Inflammatory macrophage treated with lipopolysaccharide for 4 hours (primary cell): Measurements from ENCODE around the gene C19orf67.

Experiments used
- DNase-seq: peaks from one replicate; pipeline ENCODE4 v3.0.0-alpha.2; 2020

C19orf67 gene

DNA sequence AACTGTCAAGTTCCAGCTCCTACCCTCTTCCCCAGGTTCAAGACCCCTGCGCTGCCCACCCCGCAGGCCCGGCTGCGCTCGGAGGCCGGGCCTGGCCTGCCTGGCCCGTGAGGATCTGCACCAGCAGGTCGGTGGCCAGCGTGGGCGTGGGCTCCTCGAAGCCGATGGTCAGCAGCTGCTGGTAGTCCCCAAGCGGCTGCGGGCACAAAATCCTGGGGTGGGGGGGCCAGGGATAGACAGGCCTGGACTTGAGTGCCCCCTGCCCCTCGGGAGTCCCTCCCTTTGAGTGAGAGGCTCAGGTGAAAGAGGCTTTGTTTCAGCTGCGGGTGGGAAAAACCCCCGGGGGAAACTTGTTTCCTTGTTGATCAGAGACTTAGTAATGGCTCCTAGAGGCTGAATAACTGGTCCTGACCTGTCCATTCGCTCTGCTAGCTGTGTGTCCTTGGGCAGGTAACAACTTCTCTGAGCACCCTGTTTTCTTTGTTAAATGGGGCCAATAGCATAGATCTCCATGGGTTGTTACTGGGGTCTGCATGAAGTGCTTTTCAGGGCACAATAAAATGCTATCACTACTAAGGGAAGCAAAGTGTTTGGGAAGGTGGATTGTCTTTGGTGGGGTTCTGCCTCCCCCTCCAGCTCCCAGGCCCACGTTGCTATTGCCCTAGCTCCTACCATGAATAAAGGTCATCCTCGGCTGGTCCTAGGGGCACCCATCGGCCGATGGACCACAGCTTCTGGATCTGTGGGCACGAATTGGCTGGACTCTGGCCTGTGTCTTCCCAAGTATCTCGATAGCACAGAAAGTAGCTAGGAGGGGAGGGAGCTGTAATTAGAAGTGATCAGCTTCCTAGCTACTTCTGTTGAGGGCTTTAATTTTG lies 3.5 kb downstream of the C19orf67 start:
- peak; percentile 53 for DNase-seq

DNA sequence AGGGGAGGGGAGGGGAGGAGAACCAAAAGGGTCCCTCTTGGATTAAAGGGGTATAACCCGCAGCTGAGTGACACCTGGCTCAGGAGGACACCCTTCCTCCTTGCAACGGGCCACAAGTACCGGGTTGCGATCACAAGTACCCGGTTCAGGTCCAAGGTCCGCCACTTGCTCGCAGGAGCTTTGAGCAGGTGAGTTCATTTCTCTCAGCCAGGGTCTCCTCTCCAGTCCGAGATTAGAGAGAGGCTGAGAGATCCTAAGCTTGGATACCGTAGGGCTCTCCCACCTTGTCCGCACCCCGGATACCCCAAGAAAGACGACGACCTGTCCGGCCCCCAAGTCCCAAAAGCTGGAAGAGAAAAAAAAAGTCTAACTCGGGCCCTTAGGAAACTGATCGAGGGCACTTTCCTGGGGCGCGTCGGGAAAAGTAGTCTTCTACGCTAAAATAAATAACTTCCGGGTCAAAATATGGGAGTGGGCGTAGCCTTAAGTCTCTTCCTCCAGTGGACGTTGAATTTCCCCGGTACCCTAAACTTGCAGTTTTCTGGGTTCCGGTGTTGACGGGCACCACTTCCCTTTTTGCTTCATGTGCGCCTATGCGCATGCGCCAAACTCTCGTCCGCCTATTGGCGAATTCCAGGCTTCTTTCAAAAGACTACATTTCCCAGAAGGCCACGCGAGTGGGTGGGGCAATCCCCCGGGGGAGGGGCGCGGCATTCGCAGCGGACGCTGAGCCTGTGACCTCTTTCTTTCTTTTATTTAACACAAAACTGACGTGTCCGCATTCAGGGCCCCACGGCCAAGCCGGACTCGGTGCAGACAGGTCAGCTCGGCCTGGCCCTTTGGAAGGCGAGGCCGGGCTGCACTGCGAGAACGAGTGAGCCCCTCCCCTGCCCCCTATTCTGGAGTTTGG lies 4.4 kb downstream of the C19orf67 start:
- peak; percentile 100 for DNase-seq

DNA sequence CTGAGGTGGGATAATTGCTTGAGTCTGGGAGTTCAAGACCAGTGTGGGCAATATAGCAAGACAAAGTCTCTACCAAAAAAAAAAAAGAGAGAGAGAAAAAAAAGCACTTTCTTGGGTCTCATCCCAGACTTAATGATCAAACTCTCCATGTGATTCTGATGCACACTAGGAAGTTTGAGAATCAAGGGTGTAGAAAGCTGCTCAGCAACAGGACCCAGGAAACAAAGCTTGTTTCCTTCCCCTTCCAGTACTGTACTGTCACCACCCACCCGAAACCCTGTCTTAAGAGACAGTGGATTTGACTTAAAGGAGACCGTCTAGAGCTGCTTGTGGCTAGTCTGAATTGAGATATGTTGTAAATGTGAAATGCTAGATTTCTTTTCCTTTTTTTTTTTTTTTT lies 7.2 kb downstream of the C19orf67 start:
- peak; percentile 93 for DNase-seq

DNA sequence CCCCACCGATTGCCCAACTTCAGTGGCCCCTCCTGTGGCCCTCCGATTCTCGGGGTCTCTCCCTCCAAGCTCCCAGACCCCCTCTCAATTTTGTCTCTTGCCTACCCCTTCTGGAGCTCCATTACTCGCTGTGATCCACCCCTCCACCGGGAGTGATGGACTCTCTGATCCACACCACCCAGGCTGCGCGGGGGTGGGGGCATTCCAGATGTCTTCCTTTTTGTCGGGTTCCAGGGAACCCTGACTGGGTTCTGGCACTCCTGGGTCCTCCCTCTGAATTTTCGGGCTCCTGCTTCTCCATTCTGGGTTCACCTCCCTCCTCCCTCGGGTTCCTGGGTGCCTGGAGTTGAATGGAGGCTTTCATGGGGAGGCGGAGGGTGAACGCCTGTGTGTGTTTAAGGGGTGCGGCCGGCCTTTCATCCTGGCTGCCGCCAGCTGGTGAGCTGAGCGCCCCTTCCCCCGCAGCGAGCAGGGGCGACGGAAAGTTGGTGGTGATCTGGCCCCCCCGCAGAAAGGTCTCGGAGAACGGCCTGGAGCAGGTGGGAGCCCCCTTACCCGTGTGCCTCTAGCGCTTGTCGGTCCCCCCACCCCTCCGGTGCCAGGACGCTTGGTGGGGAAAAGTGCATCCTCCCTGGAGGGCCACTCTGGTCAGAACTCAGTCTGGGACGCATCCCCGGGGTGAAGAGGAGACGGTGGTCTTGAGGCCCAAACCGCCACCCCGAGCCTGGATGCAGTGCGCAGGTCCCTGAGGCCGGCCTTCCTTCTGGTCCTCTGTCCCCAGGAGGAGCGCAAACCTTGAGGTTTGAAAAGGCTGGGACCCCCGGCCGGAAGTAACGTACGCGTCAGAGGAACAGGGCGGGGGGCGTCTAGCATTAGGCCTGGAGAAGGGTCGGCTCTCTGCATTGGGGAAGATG lies 11.4 kb downstream of the C19orf67 start:
- no peak for DNase-seq

DNA sequence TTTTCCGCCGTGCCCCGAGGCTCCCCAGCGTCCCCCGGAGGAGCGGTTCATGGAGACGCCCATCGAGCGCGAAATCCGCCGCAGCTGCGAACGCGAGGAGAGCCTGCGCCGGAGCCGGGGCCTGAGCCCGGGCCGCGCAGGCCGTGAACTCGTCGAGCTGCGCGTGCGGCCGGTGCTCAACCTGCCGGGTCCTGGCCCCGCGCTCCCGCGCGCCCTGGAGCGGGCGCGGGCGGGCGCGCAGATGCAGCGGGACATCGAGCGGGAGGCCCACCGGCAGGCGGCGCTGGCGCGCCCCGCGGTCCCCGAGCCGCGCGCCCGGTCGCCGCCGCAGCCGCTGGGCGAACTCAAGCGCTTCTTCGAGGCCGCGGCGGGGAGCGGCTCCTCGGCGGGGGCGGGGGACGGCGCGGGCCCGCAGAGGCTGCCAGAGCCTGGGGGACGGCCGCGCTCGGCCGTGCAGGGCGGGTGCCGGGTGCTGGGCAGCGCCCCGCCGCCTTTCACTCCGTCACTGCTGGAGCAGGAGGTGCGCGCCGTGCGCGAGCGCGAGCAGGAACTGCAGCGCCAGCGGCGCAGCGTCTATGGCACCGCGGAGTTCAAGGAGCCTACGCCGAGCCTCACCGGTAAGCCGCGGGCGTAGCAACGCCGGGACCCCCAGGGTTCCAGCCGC lies 12.2 kb downstream of the C19orf67 start:
- DNase-seq: peak; percentile 80

DNA sequence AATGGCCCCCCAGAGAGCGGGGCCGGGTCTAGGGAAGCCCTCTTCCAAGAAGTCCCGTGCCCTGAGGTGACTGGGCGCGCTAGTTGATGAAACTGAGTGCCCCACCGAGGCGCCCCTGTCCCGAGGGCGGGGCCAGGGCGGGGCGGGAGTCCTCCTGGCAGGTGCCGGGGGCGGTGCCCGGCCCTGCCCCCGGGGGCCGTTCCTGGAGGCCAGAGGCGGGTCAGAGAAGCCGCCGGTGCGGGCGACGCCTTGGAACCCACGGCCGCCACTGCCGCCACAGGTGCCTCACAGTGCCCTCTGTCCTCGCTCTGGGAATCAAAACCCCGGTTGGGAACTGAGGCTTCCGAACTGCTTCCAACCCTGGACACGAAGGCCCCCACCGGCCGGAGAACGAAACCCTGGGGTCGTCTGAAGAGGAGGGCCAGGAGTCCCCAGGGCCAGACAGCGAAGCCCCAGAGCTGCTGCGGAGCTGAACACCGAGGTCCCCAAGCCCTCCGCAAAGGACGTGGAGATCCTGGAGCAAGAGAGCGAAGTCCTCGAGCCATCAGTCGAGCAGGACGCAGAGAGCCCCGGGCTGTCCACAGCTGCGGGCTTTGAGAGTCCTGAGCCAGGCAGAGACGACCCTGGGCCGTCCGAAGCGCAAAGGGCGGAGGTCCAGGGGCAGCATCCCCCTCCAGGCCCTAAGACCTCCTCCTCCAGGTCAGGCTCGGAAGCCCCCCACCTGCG lies 12.9 kb downstream of the C19orf67 start, which contains the start of gene MISP3:
TSS of gene MISP3 (plus strand) at position 252 of the 726 bp plus-strand sequence. CDS start 524 bp downstream, outside the sequence.
- no peak for DNase-seq

DNA sequence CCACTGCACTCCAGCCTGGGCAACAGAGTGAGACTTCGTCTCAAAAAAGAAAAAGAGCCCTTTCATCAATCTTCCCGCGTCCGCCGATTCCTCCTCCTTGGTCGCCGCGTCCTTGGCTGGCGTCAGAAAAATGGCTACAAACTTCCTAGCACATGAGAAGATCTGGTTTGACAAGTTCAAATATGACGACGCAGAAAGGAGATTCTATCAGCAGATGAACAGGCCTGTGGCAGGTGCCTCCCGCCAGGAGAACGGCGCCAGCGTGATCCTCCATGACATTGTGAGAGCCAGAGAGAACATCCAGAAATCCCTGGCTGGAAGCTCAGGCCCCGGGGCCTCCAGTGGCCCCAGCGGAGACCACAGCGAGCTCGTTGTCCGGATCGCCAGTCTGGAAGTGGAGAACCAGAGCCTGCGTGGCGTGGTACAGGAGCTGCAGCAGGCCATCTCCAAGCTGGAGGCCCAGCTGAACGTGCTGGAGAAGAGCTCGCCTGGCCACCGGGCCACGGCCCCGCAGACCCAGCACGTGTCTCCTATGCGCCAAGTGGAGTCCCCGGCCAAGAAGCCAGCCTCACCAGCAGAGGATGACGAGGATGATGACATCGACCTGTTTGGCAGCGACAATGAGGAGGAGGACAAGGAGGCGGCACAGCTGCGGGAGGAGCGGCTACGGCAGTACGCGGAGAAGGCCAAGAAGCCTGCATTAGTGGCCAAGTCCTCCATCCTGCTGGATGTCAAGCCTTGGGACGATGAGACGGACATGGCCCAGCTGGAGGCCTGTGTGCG lies 15.1 kb downstream of the C19orf67 start:
- no peak for DNase-seq

DNA sequence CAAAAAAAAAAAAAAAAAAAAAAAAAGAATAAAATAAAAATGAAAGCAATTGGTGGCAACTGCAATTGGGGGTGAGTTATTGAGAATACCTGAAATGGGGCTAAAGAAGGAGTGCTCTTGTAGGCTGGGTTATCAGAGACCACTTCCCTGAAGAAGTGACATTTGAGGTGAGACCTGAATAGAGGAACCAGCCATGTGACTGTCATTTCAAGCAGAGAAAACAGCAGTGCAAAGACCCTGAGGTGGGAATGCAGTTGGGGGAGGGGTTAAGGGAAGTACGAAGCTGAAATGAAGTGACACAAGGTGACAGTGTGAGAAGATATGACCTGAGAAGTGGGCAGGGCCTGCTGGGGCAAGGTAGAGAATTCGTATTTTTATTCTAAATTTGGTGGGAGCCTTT lies 19.4 kb downstream of the C19orf67 start:
- no peak for DNase-seq

DNA sequence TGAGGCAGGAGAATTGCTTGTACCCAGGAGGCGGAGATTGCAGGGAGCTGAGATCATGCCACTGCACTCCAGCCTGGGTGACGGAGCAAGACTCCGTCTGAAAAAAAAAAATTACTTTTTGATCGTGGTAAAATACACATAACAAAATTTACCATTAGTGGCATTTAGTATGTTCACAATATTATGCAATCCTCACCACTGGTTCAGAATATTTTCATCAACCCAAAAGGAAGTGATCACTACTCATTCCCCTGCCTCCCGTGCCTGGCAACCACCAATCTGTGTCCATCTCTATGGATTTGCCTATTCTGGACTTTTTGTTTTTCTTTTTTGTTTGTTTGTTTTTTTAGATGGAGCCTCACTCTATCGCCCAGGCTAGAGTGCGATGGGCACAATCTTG lies 22.5 kb downstream of the C19orf67 start:
- DNase-seq: peak; percentile 30

DNA sequence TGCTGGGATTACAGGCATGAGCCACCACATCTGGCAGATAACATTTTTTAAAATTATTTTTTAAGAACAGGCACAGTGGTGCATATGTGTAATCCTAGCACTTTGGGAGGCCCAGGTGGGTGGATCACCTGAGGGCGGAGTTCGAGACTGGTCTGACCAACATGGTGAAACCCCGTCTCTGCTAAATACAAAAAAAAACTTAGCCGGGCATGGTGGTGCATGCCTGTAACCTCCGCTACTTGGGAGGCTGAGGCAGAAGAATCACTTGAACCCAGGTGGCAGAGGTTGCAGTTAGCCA lies 23.1 kb downstream of the C19orf67 start:
- no peak for DNase-seq

DNA sequence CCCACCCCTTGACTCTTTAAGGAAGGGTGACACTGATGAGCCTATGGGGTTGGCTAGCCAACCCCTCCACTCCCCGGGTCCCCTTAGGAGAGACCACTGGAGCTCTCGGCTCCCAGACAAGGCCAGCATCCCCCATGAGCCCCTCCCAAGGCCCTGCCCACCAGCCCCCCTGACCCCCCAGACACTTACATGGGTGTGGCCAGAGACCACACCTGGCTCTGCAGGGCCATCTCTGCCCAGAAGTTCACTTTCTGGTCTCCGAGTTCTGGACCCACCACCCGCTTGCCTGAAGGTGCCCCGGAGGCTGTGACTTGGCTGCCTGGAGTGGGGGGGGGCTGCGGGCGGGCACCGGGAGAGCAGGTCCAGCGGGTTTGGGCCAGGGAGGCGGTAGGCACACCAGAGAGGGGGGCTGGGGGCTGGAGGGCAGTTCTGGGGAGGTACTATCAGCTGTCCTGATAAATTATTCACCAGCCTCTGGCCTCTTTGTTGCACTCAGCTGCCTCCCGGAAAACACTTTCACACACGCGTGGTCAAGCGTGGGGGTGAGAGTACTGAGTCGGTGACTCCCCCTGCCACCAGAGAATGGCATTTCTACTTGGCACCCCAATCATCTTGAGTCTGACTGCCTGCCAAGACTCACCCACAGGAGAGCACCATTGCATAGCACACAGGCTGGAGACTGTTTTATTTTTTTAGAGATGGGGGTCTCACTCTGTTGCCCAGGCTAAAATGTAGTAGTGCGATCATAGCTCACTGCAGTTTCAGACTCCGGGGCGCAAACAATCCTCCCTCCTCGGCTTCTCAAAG lies 23.6 kb downstream of the C19orf67 start, which contains the start of gene PALM3:
TSS of gene PALM3 (minus strand) at position 326 of the 807 bp plus-strand sequence. CDS start at position 230, 96 bp downstream.
- DNase-seq: no peak

DNA sequence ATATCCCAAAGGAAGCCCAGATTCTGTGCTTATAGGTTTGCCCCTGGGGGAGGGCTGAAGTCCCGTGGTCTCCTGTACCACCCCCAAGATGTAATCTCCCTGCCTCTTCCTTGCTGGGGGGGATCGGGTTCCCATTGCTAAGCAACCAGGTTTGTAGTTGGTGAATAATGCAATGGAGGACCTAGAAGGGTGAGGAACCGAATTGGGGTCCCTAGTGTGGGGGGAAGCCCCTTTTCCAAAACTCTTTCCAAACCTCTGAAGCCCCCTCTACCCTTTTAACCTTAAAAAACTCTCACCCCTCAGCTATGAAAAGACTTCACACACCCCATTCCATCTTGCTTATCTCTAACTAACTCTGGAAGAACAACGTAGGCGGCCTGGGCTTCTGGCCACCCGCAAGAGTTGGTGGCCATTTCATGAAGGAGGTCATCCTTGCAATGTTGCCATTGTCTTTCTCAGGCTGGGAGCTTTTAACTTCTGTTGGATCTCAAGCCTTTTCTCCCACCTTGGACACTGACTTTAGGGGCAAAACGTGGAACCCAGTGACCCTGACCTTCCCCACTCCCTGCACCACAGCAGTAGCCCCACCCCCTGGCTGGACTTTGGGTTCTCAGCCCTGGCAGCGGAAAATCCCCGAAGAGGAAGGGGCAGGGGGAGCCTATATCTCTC lies 24.4 kb downstream of the C19orf67 start:
- no peak for DNase-seq

DNA sequence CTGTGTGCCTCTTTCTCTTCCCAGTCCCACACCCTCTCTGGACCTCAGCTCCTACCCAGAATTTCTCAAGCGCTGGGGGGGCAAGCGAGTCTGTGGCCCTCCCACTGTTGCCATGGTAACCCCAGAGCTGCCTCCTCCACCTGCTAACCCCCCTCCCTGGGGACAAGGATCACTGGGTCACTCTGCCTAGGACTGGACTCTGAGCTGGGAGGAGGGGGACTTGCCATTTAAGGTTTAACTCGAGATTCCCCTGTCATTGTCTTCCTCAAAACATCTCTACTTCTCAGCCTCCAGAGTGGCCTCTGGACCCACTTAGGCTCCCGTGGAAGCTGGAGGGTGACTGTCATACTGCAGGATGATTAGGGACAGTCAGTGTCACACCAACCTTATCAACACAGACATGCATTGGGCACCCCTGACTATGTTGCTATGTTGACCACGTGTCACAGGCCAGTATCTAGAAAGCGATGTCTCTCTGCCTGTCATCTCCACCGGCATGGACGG lies 25.9 kb downstream of the C19orf67 start:
- no peak for DNase-seq

DNA sequence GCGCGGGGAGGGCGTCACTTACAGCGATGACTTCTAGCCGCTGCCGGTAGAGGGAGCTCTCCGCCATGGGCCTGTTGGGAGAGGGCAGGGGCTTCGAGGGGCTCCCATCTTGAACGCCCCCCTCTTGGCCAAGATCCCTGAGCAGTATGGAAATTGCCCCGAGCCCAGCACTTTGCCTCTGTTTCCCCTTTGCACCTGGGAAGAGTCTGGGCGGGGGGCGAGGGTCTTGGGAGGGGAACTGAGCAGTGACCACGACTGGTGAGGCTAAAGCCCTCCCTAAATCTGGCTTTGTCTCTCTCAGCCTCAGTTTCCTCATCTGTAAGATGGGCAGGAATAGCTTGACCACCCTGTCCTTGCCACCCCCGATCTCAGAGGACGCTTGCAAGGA lies 26.5 kb downstream of the C19orf67 start:
- peak; percentile 11 for DNase-seq

DNA sequence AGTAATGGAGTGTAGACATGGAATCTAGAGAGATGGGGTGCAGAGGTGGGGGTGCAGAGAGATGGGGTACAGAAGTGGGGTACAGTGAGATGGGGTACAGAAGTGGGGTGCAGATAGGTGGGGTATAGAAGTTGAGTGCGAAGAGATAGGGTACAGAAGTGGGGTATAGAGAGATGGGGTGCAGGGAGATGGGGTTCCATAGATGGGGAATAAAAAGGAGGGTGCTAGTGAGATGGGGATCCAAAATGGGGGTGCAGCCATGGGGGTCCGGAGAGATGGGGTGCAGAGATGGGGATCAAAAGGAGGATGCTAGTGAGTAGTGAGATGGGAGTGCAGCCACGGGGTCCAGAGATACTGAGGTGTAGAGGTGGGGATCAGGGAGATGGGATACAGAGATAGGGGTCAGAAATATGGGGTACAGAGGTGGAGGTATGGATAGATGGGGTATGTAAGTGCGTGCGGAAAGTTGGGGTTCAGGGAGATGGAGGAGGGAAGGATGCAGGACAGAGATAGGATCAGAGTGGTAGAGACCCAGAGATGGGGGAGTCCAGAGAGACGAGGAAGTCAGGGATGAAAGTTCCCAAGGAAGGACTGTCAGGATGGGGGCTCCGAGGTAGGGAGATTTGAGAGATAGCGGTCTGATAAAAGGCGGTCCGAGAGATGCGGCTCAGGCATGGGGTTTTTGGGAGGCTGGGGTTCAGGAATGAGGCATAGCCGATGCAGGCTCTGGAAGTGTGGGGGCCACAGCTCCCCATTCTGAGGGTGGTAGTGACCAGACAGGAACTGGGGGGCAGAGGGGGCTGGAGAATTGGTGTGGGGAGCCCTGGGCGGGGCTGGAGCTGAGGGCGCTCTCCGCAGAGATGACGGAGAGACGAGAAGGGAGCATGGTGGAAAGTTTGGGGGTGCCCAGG lies 27.1 kb downstream of the C19orf67 start:
- no peak for DNase-seq

DNA sequence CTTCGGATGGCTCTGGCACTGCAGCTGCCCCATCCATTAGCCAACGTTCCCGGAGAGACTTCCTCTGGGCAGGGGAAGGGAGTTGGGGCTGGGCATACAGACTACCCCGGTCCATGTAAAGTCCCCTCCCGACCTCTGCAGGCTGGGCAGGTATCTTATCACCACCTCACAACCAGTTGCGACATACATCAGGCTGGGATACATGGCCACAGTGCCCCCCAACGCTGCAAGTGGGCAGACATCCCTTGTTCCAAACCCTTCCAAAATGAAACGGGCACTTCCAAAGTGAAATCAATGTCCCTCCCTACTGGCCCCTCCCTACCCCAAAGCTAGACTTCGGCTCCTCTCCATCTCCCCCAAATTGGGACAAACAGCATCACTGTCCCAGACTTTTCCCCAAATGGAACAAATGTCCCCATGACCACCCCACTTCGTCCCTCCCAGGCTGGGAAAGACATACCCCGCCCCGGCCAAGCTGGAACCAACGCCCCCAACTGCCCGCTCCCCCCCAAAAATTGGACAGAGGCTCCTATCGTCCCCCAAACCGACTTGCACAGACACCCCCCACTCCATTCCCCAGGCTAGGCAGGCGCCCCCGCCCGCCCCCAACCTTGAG lies 28.7 kb downstream of the C19orf67 start:
- no peak for DNase-seq

DNA sequence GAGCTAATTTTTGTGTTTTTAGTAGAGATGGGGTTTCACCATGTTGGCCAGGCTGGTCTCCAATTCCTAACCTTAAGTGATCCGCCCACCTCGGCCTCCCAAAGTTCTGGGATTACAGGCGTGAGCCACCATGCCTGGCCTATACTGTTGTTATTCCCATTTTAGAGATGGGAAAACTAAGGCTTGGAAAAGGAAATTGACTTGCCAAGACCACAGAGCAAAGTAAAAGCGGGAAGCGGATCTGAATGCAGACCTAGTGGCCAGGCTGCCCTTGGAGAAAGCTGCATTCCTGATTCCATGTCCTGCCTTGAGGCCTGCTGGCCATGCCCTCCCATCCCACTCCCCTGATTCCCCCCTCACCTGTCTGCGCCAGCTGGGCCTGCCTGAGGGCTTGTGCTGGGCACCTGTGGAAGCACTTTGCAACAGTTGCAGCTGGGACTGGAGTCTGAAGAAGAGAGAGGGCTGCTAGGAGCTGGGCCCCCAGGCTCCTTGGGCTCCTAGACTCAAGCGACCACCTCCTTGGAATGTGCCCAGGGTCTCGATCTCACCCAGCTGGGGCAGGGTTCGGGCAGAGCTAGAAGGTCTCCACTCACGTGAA lies 29.4 kb downstream of the C19orf67 start:
- DNase-seq: no peak
